ENCODE data around the gene POU3F2. TPM values are rescaled to one million over a fixed set of nuclear protein-coding genes. Genes with fewer than 3 reads are reported as not detected.
A peak's percentile ranks its signal among the peaks of the same experiment; 100 is the strongest.

The POU3F2 gene
- not detected for total RNA-seq
- not detected for total RNA-seq (2013)
- total RNA-seq, result 0 to 0.10 (median 0) reads per million in 29 experiments

- H3K4me1 ChIP-seq (ENCODE audit: control insufficient read depth in 1 of 2, extremely low read depth in 1 of 2, insufficient read depth in 2 of 2, low read length in 2 of 2), result peaks cover 18 to 51% of the 10 kb centered on the region in 2 experiments
- no peak within 1 kb of the TSS for H3K27ac ChIP-seq (ENCODE audit: low read length)
- no peaks in the 10 kb centered on the region for H3K36me3 ChIP-seq (ENCODE audit: control insufficient read depth in 2 of 2, extremely low read depth in 1 of 2, insufficient read depth in 1 of 2, low read length in 1 of 2)
- DNase-seq (peak in 33 of 35 experiments; percentile 26 to 74 (median 48)), ATAC-seq (replicated peaks in 1 of 4) (peak; percentile 64 to 79 (median 74))
- WGBS (ENCODE audit: insufficient coverage), result under 1% methylated on average over 52 of the region's 83 CpGs
- H3K9me3 Mint-ChIP-seq, result no peaks in the 10 kb centered on the region
- ChIA-PET POLR2A (interaction anchor here in 1 of 2 donors (0.6 kb wide), 1 partner anchor 1669 kb away, joined by 5 read pairs; no protein-coding TSS in a partner anchor), CTCF (interaction anchor here (0.7 kb wide), 2 partner anchors 1337 to 1746 kb away, joined by 3 read pairs; no protein-coding TSS in a partner anchor)
- H3K36me3 Mint-ChIP-seq, result no peaks in the 10 kb centered on the region
- peak within 1 kb of the TSS; percentile 84 to 94 (median 90) for H3K4me3 Mint-ChIP-seq
- peaks cover 37 to 52% (median 47%) of the 10 kb centered on the region in 3 donors for H3K4me1 Mint-ChIP-seq
- H3K27me3 Mint-ChIP-seq, result peaks cover 77 to 80% of the 10 kb centered on the region in 2 donors
- no peaks in the 10 kb centered on the region for H3K9me3 ChIP-seq
- peaks cover 22 to 65% of the 10 kb centered on the region in 2 experiments for H3K27me3 ChIP-seq (replicated peaks in 1 of 2; ENCODE audit: control insufficient read depth in 2 of 2, extremely low read depth in 1 of 2, insufficient read depth in 2 of 2, low read length in 1 of 2)
- no peak within 1 kb of the TSS for H3K27ac Mint-ChIP-seq
- H3K4me3 ChIP-seq (ENCODE audit: control insufficient read depth in 1 of 2, extremely low read depth in 1 of 2, low read length in 1 of 2), result peak within 1 kb of the TSS; percentile 57 to 89
These were observed at the start of gene POU3F2 for GRCh38 chr6:98834060-98835031. TSS of gene POU3F2 (plus strand) at chr6:98834574. CDS start at chr6:98834874, 300 bp downstream.

GRCh38 chr6:98787435-98787834 is 46.9 kb upstream of the POU3F2 start:
- peaks cover 28 to 50% of the 10 kb centered on the region in 2 donors for H3K27me3 Mint-ChIP-seq

DNA sequence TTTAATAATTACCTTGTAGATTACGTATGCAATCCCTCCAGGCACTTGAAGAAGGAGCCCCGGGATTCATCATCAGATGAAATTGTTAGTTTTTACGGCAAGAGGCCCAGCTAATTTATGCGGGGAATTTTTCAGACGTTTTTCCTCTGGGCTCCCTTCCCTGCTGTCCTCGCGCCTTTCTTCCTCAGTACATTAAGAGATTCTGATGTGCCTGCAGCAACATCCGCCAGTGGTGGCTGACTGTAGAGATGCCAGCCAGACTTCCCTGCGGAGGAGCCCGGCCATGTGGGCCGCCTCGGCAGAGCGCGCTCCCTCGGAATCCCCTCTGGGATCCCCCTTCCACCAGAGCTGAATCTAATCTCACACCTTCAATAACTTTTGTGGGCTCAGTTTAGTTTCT is 46.4 kb upstream of the POU3F2 start:
- ATAC-seq (replicated peaks in 1 of 4), result no peak
- Histone ChIP-seq H3K27ac (ENCODE audit: low read length) (no peak overlapping the region), H3K4me3 (ENCODE audit: control insufficient read depth in 1 of 2, extremely low read depth in 1 of 2, low read length in 1 of 2) (no peak overlapping the region), H3K4me1 (ENCODE audit: control insufficient read depth in 1 of 2, extremely low read depth in 1 of 2, insufficient read depth in 2 of 2, low read length in 2 of 2) (no peaks in the 10 kb centered on the region), H3K36me3 (ENCODE audit: control insufficient read depth in 2 of 2, extremely low read depth in 1 of 2, insufficient read depth in 1 of 2, low read length in 1 of 2) (no peaks in the 10 kb centered on the region), H3K9me3 (no peaks in the 10 kb centered on the region), H3K27me3 (replicated peaks in 1 of 2; ENCODE audit: control insufficient read depth in 2 of 2, extremely low read depth in 1 of 2, insufficient read depth in 2 of 2, low read length in 1 of 2) (peaks cover 2 to 9% of the 10 kb centered on the region in 2 experiments)
- DNase-seq, result no peak
- Mint-ChIP-seq H3K27me3 (peaks cover 28 to 47% of the 10 kb centered on the region in 2 donors), H3K9me3 (no peaks in the 10 kb centered on the region), H3K4me1 (no peaks in the 10 kb centered on the region), H3K4me3 (no peak overlapping the region), H3K27ac (no peak overlapping the region), H3K36me3 (no peaks in the 10 kb centered on the region)
- 49% methylated on average over 7 of the region's 15 CpGs for WGBS (ENCODE audit: insufficient coverage)
- ChIA-PET CTCF (no interaction called here), POLR2A (no interaction called here)

More at GRCh38 chr6:98787435-98787834, 46.9 kb upstream of the POU3F2 start:
- Histone ChIP-seq H3K27ac (ENCODE audit: low read length) (no peak overlapping the region), H3K9me3 (no peaks in the 10 kb centered on the region), H3K4me1 (ENCODE audit: control insufficient read depth in 1 of 2, extremely low read depth in 1 of 2, insufficient read depth in 2 of 2, low read length in 2 of 2) (no peaks in the 10 kb centered on the region), H3K4me3 (ENCODE audit: control insufficient read depth in 1 of 2, extremely low read depth in 1 of 2, low read length in 1 of 2) (no peak overlapping the region), H3K36me3 (ENCODE audit: control insufficient read depth in 2 of 2, extremely low read depth in 1 of 2, insufficient read depth in 1 of 2, low read length in 1 of 2) (no peaks in the 10 kb centered on the region), H3K27me3 (replicated peaks in 1 of 2; ENCODE audit: control insufficient read depth in 2 of 2, extremely low read depth in 1 of 2, insufficient read depth in 2 of 2, low read length in 1 of 2) (peaks cover 2 to 9% of the 10 kb centered on the region in 2 experiments)
- Mint-ChIP-seq H3K36me3 (no peaks in the 10 kb centered on the region), H3K9me3 (no peaks in the 10 kb centered on the region), H3K27ac (no peak overlapping the region), H3K4me3 (no peak overlapping the region), H3K4me1 (no peaks in the 10 kb centered on the region)
- ChIA-PET POLR2A (no interaction called here), CTCF (no interaction called here)
- DNase-seq (no peak), ATAC-seq (replicated peaks in 1 of 4) (no peak)
- WGBS (ENCODE audit: insufficient coverage), result 82% methylated on average over 7 of the region's 8 CpGs

DNA sequence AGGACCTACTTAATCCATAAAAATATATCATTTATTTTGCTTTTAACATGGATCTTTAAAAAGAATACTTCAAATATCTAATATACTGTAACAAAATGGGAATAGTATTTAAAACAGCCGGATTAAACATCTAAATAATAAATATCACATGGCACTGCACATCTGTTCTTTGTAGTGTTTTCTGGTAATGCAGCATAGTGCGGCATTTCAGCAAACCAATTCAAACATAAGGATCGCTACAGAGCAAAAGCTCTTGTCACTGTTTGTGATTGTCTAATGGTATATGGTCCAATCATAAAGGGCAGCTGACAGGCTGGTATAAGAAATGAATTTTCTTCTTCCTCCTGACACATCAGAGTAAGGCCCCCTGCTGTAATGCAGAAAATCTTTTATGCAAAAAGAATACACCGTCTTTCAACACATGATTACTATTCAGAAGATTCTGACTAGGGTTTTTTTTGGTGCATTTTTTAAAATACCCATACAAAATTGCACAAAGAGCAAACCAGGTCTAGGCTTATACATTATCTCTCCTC is 40.0 kb upstream of the POU3F2 start:
- Histone ChIP-seq H3K27ac (ENCODE audit: low read length) (no peak overlapping the region), H3K9me3 (no peaks in the 10 kb centered on the region), H3K4me1 (ENCODE audit: control insufficient read depth in 1 of 2, extremely low read depth in 1 of 2, insufficient read depth in 2 of 2, low read length in 2 of 2) (no peaks in the 10 kb centered on the region), H3K36me3 (ENCODE audit: control insufficient read depth in 2 of 2, extremely low read depth in 1 of 2, insufficient read depth in 1 of 2, low read length in 1 of 2) (no peaks in the 10 kb centered on the region), H3K4me3 (ENCODE audit: control insufficient read depth in 1 of 2, extremely low read depth in 1 of 2, low read length in 1 of 2) (no peak overlapping the region), H3K27me3 (replicated peaks in 1 of 2; ENCODE audit: control insufficient read depth in 2 of 2, extremely low read depth in 1 of 2, insufficient read depth in 2 of 2, low read length in 1 of 2) (peaks cover 2 to 4% of the 10 kb centered on the region in 2 experiments)
- CTCF ChIA-PET, result no interaction called here
- DNase-seq, result no peak
- Mint-ChIP-seq H3K27me3 (peaks cover 22 to 38% of the 10 kb centered on the region in 2 donors), H3K27ac (no peak overlapping the region), H3K9me3 (no peaks in the 10 kb centered on the region), H3K4me3 (no peak overlapping the region), H3K4me1 (no peaks in the 10 kb centered on the region), H3K36me3 (no peaks in the 10 kb centered on the region)
- no peak for ATAC-seq (replicated peaks in 1 of 4)
- WGBS (ENCODE audit: insufficient coverage), result 0% methylated on average over 1 of the region's 4 CpGs
- POLR2A ChIA-PET, result no interaction called here

GRCh38 chr6:98797217-98797994 is 37.0 kb upstream of the POU3F2 start:
- Histone ChIP-seq H3K9me3 (no peaks in the 10 kb centered on the region), H3K4me3 (ENCODE audit: control insufficient read depth in 1 of 2, extremely low read depth in 1 of 2, low read length in 1 of 2) (no peak overlapping the region), H3K27me3 (replicated peaks in 1 of 2; ENCODE audit: control insufficient read depth in 2 of 2, extremely low read depth in 1 of 2, insufficient read depth in 2 of 2, low read length in 1 of 2) (peaks cover 3 to 4% of the 10 kb centered on the region in 2 experiments), H3K4me1 (ENCODE audit: control insufficient read depth in 1 of 2, extremely low read depth in 1 of 2, insufficient read depth in 2 of 2, low read length in 2 of 2) (no peaks in the 10 kb centered on the region), H3K36me3 (ENCODE audit: control insufficient read depth in 2 of 2, extremely low read depth in 1 of 2, insufficient read depth in 1 of 2, low read length in 1 of 2) (no peaks in the 10 kb centered on the region), H3K27ac (ENCODE audit: low read length) (no peak overlapping the region)
- peaks cover 20 to 30% of the 10 kb centered on the region in 2 donors for H3K27me3 Mint-ChIP-seq
- WGBS (ENCODE audit: insufficient coverage), result no CpG with 5 or more reads among the region's 6 CpGs
- H3K36me3 Mint-ChIP-seq, result no peaks in the 10 kb centered on the region
- POLR2A ChIA-PET, result no interaction called here
- no peaks in the 10 kb centered on the region for H3K4me1 Mint-ChIP-seq
- no peak overlapping the region for H3K4me3 Mint-ChIP-seq
- CTCF ChIA-PET, result no interaction called here
- no peak overlapping the region for H3K27ac Mint-ChIP-seq
- no peaks in the 10 kb centered on the region for H3K9me3 Mint-ChIP-seq
- no peak for DNase-seq
- no peak for ATAC-seq (replicated peaks in 1 of 4)

DNA sequence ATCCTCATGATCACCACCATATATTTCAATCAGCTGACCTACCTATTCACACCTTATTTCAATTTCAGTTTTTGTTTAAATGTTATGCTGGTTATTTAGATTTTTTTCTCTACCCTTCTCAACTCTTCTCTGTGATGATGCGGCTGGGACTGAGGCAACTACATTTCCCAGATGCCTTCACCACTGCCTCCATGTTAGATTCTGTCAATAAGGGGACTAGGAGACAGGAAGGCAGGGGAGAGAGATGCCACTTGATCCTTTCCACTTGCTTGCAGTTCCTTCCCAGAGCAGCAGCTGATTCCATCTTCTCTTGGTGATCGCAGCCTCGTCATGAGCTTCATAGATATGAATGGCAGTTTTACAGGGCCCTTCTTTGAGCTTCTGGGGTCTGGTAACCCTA is 33.5 kb upstream of the POU3F2 start:
- H3K36me3 Mint-ChIP-seq, result no peaks in the 10 kb centered on the region
- Histone ChIP-seq H3K4me1 (ENCODE audit: control insufficient read depth in 1 of 2, extremely low read depth in 1 of 2, insufficient read depth in 2 of 2, low read length in 2 of 2) (no peaks in the 10 kb centered on the region), H3K27ac (ENCODE audit: low read length) (no peak overlapping the region), H3K36me3 (ENCODE audit: control insufficient read depth in 2 of 2, extremely low read depth in 1 of 2, insufficient read depth in 1 of 2, low read length in 1 of 2) (no peaks in the 10 kb centered on the region), H3K4me3 (ENCODE audit: control insufficient read depth in 1 of 2, extremely low read depth in 1 of 2, low read length in 1 of 2) (no peak overlapping the region), H3K9me3 (no peaks in the 10 kb centered on the region), H3K27me3 (replicated peaks in 1 of 2; ENCODE audit: control insufficient read depth in 2 of 2, extremely low read depth in 1 of 2, insufficient read depth in 2 of 2, low read length in 1 of 2) (peaks cover 0 to 5% of the 10 kb centered on the region in 2 experiments)
- DNase-seq (no peak), ATAC-seq (replicated peaks in 1 of 4) (no peak)
- no peak overlapping the region for H3K27ac Mint-ChIP-seq
- ChIA-PET POLR2A (no interaction called here), CTCF (no interaction called here)
- no CpG with 5 or more reads among the region's 3 CpGs for WGBS (ENCODE audit: insufficient coverage)
- H3K9me3 Mint-ChIP-seq, result peaks cover 0 to 4% (median 0%) of the 10 kb centered on the region in 3 donors
- no peak overlapping the region for H3K4me3 Mint-ChIP-seq
- peaks cover 18 to 38% of the 10 kb centered on the region in 2 donors for H3K27me3 Mint-ChIP-seq
- no peaks in the 10 kb centered on the region for H3K4me1 Mint-ChIP-seq

Data from T-cell (primary cell).